Endometrium (tissue), 2 donors: ENCODE data around the gene PTPRR.

Experiments used
- FAIRE-seq: peaks from 2 replicates; lab custom pipeline; 2012; peaks lifted over from hg19 to GRCh38; lab: Jason Lieb, UNC
- donor health status: control.
- donor health status: control.

The PTPRR gene

DNA sequence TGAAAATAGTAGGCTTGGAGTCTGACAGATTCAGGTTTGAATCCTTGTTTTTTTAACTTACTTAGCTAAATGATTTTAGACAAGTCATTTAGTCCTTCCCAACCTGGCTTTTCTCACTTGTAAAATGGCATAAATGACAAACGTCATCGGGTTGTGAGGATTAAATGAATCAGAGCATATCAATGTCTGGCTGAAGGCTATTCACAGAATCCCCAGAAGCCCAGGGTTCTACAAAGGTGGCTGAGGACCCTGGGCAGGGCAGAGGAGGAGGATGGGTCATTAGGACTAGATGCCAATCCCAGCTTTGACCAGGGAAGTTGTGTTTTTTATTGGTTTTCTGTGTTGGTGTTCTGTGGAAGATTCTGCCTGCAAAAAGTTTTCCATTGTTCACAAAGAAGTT lies 275.7 kb downstream of the PTPRR start:
- FAIRE-seq = no peak

DNA sequence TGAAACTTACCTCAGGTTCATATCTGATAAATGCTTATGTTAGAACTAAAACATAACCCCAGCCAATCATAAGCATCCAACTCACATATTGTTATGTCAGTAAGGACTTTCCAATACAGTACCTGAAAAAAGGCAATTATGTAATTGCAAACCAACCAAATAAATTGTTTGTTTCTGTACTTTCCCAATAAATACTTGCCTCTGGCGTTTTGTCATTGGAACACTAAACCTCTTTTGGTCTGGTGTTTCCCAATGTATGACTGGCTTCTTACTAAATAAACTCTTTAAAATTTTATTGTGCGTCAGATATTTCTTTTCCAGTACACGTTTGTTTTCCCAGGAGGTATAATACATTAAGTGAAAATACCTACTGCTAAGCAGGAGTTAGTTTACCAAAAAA lies 276.6 kb downstream of the PTPRR start:
- FAIRE-seq = no peak

DNA sequence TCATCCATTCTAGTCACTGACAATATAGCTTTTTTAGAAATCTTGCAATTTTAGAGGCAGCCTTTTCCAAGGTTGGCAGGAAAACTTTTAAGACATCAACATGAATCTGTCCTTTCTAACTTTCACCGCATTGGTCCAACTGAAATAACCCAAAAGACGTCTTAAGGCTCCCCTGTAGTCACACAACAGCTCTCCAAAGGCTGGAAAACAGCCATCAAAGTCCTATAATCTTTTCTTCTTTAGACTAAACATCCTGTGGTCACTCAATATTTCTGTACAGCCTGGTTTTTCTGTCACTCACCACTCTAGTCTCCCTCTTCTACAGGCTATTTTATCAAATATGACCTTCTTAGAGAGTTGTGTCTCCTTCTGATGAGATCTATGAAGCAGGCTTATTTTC lies 278.8 kb downstream of the PTPRR start:
- FAIRE-seq = no peak

DNA sequence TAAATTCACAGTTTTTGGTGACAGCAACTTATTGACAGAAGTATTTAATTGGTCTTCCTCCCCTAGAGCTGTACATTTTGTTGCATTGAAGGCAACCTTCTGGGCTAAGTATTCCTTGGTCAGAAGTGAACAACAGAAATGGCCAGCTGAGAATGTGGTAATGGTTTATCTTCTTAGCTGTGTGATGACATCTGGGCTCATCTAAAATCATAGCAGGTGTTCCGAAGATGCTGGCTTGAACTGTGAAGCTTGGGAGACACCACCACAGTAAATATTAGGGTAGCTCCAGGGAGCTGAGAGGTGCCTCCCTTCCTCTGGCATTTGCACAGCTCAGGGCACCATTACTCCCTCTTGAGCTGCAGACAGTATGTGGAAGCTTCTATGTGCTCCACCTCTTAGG lies 279.6 kb downstream of the PTPRR start:
- FAIRE-seq = no peak

DNA sequence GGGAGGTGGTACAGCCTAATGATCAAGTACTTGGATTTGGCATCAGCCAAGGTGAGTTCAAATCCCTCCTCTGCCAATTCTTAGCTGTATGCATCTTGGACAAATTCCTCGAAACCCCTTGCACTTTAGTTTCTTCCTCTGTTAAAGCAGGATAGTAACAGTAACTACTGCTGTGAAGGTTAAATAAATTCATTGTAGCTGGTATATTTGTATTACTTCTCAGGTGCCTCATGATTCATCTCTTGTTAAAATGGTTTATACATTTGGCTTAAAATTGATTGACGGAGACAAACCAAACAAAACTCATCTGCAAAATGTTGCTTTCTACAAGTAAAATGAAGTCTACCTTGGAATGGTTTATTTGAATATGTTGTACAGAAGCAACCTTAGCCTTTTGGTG lies 281.0 kb downstream of the PTPRR start:
- FAIRE-seq = no peak

DNA sequence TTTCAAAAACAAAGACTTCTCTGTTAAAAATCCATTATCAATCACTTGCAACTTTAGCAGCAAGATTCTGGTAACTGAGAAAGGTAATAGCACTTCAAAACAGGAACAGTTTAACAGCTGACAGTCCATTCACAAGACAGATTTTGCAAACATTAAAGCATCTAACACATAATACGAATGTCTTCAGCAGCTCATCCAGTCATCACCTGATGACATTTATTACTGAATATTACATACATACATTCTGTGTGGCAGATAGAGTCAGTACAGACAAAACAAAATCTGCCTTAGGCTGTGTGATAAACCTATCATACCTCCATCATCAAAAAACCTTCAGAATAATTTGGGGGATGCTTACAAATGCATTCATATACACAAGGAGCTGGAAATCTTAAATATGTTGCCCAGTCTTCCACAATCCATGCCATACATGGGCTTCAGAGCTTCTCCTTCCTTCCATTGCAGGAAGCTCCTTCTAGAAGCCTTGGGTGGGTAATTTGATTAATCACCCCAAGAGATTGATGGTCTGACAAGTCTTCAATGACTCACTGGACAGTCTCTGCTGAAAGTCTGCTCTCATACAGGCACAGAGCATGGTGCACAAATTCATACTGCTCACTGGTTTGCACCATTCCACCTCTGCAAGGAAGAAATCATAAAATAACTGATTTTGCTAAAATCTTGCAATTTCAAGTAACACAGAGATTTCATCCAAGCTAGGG lies 281.7 kb downstream of the PTPRR start:
- FAIRE-seq = no peak

DNA sequence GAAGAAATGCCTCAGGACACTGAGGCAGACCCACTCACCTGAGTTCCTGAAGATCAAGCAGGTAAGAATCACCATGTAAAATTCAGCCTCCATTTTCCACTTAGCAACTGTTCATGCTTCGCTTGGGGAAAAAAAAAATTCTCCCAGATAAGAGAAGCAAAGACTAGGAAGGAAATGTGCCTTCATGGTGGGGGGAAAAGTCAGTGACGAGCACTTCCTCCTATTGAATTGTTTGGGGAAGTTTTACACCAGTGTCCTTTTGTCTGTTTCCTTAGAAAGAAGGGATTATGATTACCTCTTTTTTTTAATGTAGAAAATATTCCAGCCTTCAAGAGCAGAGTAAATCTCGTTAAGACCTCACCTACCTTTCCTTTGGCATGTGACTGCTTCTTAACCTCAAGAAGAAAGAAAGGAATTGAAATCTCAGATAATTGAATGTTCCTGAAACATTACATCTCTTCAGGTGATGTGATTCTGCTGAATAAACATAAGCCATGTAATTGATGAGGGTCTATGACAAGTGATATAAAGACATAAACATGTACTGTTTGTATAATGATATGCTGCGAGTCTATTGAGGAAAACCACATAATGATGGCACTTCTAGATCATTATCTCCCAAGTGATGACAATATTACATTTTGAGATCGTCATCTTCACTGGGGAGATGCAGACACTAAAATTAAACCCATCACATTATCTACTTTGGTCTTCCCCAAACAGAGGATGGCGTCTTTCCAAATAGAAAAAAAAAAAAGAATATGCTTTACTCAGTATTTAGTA lies 283.0 kb downstream of the PTPRR start, which contains the start of gene PTPRB:
PTPRB (minus strand) TSS at position 127 of the 783 bp plus-strand sequence; CDS start at position 93, 34 bp downstream.
- FAIRE-seq = no peak

DNA sequence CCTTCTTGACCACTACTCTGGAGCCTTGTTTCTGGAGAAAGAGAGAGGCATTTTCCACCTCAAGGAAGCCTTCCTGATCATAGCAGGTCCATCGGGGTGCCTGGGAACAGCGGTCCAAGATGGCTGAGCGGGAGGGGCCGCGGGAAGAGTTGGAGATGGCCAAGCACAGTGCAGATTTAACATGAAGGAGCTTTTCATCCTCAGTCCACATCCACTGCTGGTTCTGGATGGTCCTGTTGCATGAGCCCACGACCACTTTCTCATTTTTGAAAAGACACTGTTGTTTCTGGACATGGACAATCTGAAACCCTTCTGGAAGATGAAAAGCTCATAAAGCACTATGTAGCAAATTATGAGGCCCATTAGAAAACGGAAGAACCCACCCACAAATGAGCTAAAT lies 284.8 kb downstream of the PTPRR start:
- FAIRE-seq = no peak

DNA sequence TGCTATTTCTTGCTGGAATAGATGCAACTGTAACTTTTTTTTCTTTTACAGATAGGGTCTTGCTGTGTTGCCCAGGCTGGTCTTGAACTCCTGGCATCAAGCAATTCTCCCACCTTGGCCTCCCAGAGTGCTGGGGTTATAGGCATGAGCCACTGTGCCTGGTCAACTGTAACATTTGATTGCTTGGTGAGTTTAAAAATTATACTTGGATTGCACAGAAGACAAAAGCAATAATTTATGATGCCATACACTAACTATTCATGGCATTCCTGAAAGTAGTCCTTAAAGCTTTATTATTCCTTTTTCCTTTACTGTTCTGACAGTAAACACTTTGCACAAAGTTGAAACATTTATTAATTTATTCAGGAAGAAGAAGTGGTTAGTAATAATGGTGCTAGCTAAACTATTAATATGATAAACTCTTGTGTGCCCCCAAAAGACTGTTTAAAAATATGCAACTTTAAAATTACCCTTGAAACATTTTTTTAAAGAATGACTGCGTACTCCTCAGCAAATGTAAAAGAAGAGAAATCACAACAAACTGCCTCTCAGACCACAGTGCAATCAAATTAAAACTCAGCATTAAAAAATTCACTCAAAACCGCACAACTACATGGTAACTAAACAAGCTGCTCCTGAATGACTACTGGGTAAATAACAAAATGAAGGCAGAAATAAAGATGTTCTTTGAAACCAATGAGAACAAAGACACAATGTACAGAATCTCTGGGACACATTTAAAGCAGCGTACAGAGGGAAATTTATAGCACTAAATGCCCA lies 291.6 kb downstream of the PTPRR start:
- FAIRE-seq = no peak

DNA sequence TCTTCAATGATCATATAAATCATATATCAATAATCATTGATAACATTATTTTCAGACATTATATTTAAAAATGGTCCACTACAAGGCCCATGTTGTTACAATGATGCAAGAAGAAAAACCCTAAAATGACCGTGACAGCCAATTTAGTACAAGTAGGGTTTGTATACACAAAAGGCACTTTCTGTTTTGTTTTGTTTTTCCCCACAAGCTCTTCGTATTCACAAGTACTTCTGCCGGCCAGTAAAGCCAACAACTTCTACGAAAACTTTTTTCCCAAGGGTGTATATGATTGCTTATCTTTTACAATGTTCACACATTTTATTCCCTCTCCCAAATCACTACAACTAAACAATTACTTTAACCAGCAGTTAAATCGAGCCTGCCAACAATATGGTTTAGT lies 292.9 kb downstream of the PTPRR start:
- no peak for FAIRE-seq

DNA sequence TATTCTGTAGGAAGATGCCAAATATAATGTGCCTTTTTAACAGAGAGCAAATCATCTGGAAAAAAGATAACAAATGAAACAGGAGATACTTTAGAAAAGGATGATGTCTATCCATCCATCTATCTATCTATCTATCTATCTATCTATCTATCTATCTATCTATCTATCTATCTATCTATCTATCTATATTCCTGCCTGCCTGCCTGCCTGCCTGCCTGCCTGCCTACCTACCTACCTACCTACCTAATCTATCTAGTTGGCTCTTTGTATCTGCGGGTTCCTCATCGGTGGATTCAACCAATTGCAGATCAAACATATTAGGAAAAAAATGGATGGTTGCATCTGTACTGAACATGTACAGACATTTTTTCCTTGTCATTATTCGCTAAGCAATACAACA lies 294.4 kb downstream of the PTPRR start:
- FAIRE-seq = no peak

DNA sequence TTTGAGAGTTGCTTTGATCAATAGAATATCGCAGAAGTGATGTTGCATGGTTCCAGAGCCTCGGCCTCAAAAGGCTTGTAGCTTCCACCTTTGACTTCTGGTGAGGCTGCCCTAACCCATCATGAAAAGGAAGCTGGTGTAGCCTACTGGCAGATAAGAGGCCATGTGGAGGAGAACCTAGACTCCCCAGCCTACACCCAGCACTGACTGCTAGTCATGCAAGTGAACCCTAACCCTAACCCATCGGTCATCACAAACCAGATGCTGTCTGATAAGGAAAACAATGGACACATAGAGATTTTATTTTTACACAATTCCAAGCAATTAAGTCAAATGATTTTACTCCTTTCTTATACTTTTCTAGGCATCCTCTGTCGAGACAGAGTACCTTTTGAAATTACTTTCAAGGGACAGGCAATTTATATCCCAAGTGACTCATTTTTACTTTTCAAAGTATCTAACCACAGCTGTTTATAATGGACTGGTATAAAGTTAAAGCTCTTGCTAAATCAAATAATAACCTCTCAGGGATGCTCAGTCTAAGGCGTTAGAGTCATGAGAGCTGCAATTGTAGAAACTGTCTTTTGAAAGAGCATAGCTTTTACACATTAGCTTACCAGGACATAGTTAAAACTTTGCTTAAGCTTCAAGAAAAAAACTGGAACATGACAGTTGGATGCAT lies 300.9 kb downstream of the PTPRR start:
- FAIRE-seq = no peak

DNA sequence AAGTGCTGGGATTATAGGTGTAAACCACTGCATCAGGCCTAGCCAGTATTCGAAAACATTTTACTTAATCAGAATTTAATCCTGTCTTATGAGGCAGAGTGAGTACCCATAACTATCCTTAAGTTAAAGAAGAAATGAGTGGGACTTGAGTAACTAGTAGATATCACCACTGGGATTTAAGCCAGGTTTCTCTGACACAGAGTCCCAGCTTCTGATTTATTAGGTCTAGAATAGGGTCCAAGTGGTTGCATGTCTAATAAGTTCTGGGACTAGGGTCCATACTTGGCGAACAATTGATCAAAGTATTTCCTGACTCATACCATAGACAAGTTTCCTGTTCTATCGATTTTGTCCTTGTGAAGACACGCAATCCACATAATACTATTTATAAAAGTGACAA lies 302.2 kb downstream of the PTPRR start:
- no peak for FAIRE-seq

DNA sequence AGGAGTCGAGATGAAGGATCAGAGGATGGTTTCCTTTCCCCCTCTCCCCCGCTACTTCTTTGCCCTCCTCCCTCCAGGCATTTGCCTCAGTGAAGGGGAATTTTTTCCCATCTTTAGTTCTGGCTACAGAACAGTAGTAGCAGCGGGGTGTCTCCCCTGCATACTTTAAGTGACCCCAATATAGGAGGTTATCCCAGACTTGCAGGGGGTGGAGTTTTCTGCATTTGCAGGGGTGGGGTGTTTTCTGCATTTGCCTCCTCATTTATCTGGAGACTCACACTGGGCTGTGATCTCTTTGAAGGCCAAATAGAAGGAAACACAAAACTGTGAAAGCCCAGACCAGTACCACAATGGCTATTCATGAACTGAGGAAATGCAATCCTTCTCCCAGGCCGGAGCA lies 303.1 kb downstream of the PTPRR start:
- no peak for FAIRE-seq

DNA sequence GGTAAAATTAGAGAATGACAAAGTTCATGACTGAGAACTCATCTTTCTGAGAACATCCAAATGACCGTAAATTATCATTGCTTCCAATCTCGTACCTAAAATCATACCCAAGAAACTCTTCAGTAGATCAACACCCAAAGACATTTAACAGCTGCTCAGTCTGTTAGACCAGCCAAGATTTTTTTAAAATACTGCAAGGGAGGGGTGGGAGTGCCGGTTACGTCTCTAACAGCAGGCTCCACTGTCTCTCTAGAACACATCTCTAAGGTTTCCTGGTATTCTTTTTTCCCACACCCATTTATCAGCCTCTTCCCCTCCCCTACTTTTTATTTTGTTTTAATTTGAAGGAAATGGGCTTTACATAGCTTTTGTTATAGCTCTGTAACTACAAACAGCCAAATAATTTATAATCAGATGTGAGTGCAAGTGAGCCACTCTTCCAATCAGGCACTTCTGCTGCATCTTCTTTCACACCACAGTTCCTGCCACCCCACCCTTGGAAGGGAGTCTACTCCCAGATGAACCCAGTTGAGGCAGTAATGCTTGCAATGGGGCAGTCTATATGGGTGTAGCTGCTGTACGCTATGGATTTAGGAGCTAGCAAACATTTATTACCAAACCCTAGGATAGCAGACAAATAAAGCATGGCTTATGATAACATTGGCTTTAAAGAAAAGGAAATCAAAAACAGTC lies 305.2 kb downstream of the PTPRR start:
- FAIRE-seq = no peak

DNA sequence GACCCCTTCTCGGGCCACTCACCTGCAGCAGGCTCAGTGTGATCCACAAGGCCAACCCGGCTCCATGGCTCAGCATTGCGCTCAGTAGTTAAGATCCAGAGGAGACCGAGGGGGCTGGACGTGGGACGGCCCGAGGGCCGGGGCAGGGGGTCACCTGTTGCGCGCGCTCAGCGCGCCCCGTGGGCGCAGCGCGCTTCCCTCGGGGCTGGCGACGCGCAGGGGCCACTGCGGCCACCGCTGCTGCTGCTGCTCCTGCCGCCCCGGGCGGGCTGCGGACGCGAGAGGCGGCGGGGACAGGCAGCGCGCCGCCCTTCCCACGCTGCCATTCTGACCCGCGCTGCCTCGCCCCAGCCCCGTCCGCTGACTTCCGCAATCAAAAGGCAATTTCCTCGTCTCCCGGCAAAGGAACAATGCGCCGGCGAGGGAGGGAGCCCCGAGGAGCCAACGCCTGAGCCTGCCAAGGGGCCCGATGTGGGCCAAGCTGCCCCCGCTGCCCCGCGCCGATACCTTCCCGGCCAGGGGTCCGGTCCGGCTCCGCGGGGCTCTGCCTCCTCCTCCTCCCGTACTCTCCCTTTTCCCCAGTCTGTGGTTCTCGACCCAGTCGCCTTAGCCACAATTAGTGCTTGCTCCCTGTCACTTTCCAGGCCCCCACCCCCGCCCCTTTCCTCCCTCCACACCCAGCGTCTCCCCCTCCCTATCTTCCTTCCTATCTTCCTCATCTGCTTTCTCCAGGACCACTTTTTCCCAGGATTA lies 310.6 kb downstream of the PTPRR start:
- no peak for FAIRE-seq

DNA sequence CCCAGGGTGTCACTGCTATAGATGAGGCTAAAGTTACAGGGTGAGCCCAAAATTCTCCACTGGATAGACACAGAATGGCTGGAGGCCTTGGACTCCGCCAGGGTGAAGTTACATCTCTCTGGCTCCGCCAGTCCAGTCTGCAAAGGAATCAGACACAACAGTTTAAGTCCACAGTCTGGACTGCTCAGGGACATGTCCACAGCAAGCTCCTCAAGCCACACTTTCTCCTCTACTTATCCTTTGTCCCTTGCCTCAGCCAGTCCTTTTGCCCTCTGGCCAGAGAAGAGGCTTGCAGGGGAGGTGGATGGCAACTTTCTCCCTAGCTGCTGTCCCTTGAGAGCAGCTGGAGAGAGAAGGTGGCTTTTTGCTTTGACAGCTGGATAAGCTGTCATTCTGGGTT lies 311.3 kb downstream of the PTPRR start:
- no peak for FAIRE-seq

DNA sequence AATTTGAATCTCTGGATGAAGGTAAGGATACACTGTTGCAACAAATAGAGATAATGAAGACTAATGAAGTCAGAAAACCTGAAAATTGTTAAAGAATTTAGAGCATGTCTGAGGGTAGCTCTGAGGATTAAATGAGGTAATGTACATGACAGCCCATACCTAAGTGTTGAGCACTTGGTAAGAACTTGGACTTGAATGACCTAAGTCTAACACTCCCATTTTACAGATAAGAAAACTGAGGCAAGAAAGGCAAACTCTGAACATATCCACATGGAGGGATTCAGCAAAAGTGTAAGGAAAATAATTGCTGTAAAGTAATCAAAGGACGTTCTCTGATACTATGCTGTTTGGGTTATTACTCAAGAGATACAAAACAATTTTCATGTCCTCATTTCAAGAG lies 312.4 kb downstream of the PTPRR start:
- no peak for FAIRE-seq

DNA sequence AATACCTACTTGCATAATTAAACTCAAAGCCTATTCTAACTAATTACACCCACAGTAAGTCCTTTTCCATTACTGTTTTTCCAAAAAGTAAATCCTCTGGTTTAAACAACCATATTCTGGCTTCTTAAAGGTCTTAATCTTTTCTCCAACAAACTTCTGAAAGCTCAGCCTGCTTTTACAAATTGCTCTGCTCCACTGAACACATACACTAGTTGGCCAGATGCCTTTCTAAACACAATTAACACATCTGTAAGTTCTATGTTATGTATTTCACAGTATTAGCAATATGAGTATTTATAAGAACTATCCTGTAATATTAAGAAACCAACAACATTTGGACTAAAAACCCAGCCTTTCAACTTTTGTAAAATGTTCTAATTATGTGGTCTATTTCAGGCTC lies 313.4 kb downstream of the PTPRR start:
- no peak for FAIRE-seq

DNA sequence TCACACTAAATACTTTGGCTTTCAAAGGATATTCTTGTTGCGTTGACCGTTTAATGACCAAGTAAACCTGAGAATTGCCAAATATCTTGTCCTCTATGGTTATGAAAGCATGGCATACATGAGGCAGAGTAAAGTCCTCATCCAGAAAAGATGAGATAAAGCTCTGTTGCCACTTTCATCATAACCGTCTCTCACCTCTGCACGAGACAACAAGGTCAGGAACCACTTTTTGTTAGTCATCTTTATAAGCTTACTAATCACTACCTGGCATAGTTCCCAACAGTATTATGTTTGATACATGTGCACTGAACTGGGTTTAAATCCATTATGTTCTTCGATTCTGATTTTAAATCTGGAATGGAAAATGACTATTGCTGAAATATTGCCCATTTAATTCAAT lies 314.6 kb downstream of the PTPRR start:
- FAIRE-seq = no peak

DNA sequence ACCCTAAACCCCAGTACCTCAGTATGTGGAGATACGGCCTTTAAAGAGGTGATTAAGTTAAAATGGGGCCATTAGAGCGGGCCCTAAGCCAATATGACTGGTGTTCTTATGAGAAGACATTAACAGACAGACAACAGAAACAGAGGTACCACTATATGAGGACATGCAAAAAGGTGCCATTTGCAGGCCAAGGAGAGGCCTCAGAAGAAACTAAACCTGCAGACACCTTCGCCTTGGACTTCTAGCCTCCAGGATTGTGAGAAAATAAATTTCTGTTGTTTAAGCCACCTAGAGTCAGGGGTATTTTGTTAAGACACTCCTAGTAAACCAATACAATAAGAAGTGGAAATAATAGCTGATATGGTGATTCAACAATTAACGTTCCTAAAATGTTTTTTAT lies 315.9 kb downstream of the PTPRR start:
- no peak for FAIRE-seq
